Gastroesophageal sphincter (tissue), 4 donors: Measurements from ENCODE around the gene TRIM2. TPM values are rescaled to one million over a fixed set of nuclear protein-coding genes. Genes with fewer than 3 reads are reported as not detected.

Experiments
- ATAC-seq: fragments of 150-250 bp; one replicate; pipeline ENCODE4 v1.9.1; 2016; ENCODE audit warnings: mild to moderate bottlenecking, moderate library complexity
- H3K27ac ChIP-seq, 4 donors: fragments of 200-600 bp; sonication (generic) in 3 of 4; 1 replicate in 3 of 4; 2 replicates in 1 of 4; pipeline ENCODE4 v1.5.1; 2016 to 2019
- H3K27me3 ChIP-seq: fragments of 200-600 bp; sonication (generic); one replicate; pipeline ENCODE4 v1.5.1; 2019
- H3K36me3 ChIP-seq, 2 donors: fragments of 200-600 bp; sonication (generic); one replicate each; pipeline ENCODE4 v1.5.1; 2019; ENCODE audit warnings: control low read depth in 1 of 2
- H3K4me1 ChIP-seq, 3 donors: fragments of 200-600 bp; sonication (generic); 1 replicate in 2 of 3; 2 replicates in 1 of 3; pipeline ENCODE4 v1.5.1; 2016 to 2019; ENCODE audit warnings: control low read depth in 2 of 3
- H3K4me3 ChIP-seq, 2 donors: fragments of 200-600 bp; sonication (generic); one replicate each; pipeline ENCODE4 v1.5.1; 2019; ENCODE audit warnings: mild to moderate bottlenecking in 1 of 2, moderate library complexity in 1 of 2
- H3K9me3 ChIP-seq, 3 donors: fragments of 200-600 bp; sonication (generic); one replicate each; pipeline ENCODE4 v1.5.1; 2017 to 2019; ENCODE audit warnings: control low read depth in 2 of 3
- CTCF ChIP-seq, 4 experiments: fragments of 200-600 bp in 2 of 4; fragments of 450-650 bp in 2 of 4; sonication (generic) in 1 of 4; IDR thresholded peaks; one replicate each; pipeline ENCODE4 v1.5.1; 2017 to 2019; ENCODE audit warnings: antibody characterized with exemption in 4 of 4, mild to moderate bottlenecking in 2 of 4, moderate library complexity in 2 of 4
- EP300 ChIP-seq: sonication (generic); formaldehyde crosslinking; IDR thresholded peaks from one replicate; pipeline ENCODE4 v1.6.1; 2017; ENCODE audit warnings: antibody characterized with exemption, mild to moderate bottlenecking
- POLR2A ChIP-seq, 2 donors: fragments of 450-650 bp; IDR thresholded peaks; one replicate each; pipeline ENCODE4 v1.6.1; 2017; ENCODE audit warnings: antibody characterized with exemption in 2 of 2, mild to moderate bottlenecking in 2 of 2, moderate library complexity in 1 of 2
- POLR2AphosphoS5 ChIP-seq: sonication (generic); formaldehyde crosslinking; IDR thresholded peaks from one replicate; pipeline ENCODE4 v1.6.1; 2017; ENCODE audit warnings: antibody characterized with exemption
- WGBS, 2 donors: methylation state at CpG; one replicate each; pipeline ENCODE4 v1.1.5; 2018; ENCODE audit warnings: low coverage in 1 of 2; 5-methylcytosine and 5-hydroxymethylcytosine counted together
- total RNA-seq, 4 donors: library from RNA; depleted of rRNA; stranded (reverse); fragments of >200 nt; gene quantifications; one replicate each; pipeline ENCODE4 v1.1.0, GENCODE V29; 2016

TRIM2 gene
- total RNA-seq, 4 donors from 2014 or later: 31.2 to 59.2 (median 44.4) TPM

GRCh38 chr4:153349206-153349805 is 145.1 kb downstream of the TRIM2 start:
- TF ChIP-seq EP300 (no peak), CTCF (IDR thresholded peaks at IDR 0.05) (no peak), POLR2A (IDR thresholded peaks at IDR 0.05) (no peak), POLR2AphosphoS5 (no peak)
- Histone ChIP-seq H3K9me3 (no peaks in the 10 kb centered on the region), H3K4me3 (no peak overlapping the region), H3K4me1 (peaks cover 0 to 21% (median 0%) of the 10 kb centered on the region in 3 donors), H3K36me3 (no peaks in the 10 kb centered on the region), H3K27me3 (no peaks in the 10 kb centered on the region), H3K27ac (no peak overlapping the region)
- 85 to 100% methylated on average over 1 of the region's 1 CpG for WGBS, 2 donors
- ATAC-seq: no peak

GRCh38 chr4:153362184-153362583 is 157.9 kb downstream of the TRIM2 start:
- H3K27me3 ChIP-seq: no peaks in the 10 kb centered on the region
- no peaks in the 10 kb centered on the region for H3K36me3 ChIP-seq
- no peaks in the 10 kb centered on the region for H3K4me1 ChIP-seq
- 90% methylated on average over 2 of the region's 3 CpGs; no CpG with 5 or more reads in 1 of the 2 donors for WGBS, 2 donors
- no peak for ATAC-seq
- H3K9me3 ChIP-seq: no peaks in the 10 kb centered on the region
- TF ChIP-seq CTCF (IDR thresholded peaks at IDR 0.05) (no peak), POLR2A (IDR thresholded peaks at IDR 0.05) (no peak), POLR2AphosphoS5 (no peak), EP300 (no peak)
- no peak overlapping the region for H3K27ac ChIP-seq
- H3K4me3 ChIP-seq: no peak overlapping the region

- no peaks in the 10 kb centered on the region for H3K9me3 ChIP-seq
- TF ChIP-seq POLR2A (IDR thresholded peaks at IDR 0.05): no peak
- TF ChIP-seq CTCF (IDR thresholded peaks at IDR 0.05): no peak
- TF ChIP-seq POLR2AphosphoS5: no peak
- no peak for TF ChIP-seq EP300
- H3K4me1 ChIP-seq: no peaks in the 10 kb centered on the region
- H3K27ac ChIP-seq: no peak overlapping the region
- H3K4me3 ChIP-seq: no peak overlapping the region
- H3K27me3 ChIP-seq: no peaks in the 10 kb centered on the region
- 95% methylated on average over 4 of the region's 4 CpGs; no CpG with 5 or more reads in 1 of the 2 donors for WGBS, 2 donors
- H3K36me3 ChIP-seq: no peaks in the 10 kb centered on the region
- ATAC-seq: no peak
These were observed 159.8 kb downstream of the TRIM2 start for GRCh38 chr4:153364061-153364460.

- no peak for ATAC-seq
- 91 to 96% methylated on average over 2 of the region's 2 CpGs for WGBS, 2 donors
- H3K27ac ChIP-seq: no peak overlapping the region
- H3K27me3 ChIP-seq: no peaks in the 10 kb centered on the region
- H3K4me3 ChIP-seq: no peak overlapping the region
- TF ChIP-seq POLR2AphosphoS5 (no peak), POLR2A (IDR thresholded peaks at IDR 0.05) (no peak), CTCF (IDR thresholded peaks at IDR 0.05) (no peak), EP300 (no peak)
- H3K4me1 ChIP-seq: no peaks in the 10 kb centered on the region
- H3K9me3 ChIP-seq: no peaks in the 10 kb centered on the region
- no peaks in the 10 kb centered on the region for H3K36me3 ChIP-seq
These were observed 160.8 kb downstream of the TRIM2 start for GRCh38 chr4:153365003-153365402.

- H3K27ac ChIP-seq: no peak overlapping the region
- TF ChIP-seq CTCF (IDR thresholded peaks at IDR 0.05): no peak
- no peak for TF ChIP-seq POLR2A (IDR thresholded peaks at IDR 0.05)
- 77 to 91% methylated on average over 1 of the region's 1 CpG for WGBS, 2 donors
- no peaks in the 10 kb centered on the region for H3K27me3 ChIP-seq
- H3K9me3 ChIP-seq: no peaks in the 10 kb centered on the region
- ATAC-seq: no peak
- no peak overlapping the region for H3K4me3 ChIP-seq
- no peaks in the 10 kb centered on the region for H3K4me1 ChIP-seq
- no peaks in the 10 kb centered on the region for H3K36me3 ChIP-seq
These were observed 162.2 kb downstream of the TRIM2 start for GRCh38 chr4:153366486-153366885.
